ENCODE data around the gene DCUN1D4.

The DCUN1D4 gene

DNA sequence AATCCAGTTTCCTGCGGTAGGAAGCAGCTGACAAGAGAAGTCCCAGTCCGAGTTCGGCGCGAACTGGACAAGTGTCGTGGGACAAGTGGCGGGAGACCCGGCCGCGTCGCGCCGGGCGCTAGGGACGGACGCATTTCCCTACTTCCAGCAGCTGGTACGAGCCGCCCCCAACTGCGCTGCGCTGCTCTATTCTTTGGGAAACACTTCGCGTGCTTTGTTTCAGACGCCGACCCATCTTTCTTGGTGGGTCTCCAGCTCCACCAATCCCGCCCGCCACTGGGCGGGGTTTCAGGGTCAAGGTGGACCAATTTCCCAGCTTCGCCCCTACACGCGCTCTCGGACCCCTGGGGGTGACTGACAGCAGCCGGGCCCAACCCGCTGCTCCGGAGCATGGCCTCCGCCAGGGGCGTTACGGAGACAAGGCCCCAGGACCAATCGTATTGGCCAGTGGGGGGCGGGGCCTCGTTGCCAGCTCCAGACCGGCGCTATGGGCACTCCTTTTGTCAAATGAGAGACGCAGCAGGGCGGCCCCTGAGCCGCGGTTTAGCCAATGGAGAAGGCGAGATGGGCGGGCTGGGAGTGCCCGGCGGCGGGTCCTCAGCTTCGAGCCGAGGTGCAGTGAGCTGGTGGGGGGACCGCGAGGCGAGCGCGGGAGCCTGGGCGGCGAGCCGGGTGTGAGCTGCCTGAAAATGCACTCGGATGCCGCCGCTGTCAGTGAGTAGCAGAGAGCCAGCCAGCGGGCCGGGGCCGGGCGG lies at the start of gene DCUN1D4:
Gene DCUN1D4 (plus strand): TSS at position 600 of the 755 bp plus-strand sequence. CDS start 90 bp downstream, at position 690.
- no peaks in the 10 kb centered on the region for H3K36me3 ChIP-seq (ENCODE audit: control insufficient read depth, insufficient read depth, low read length)
- peaks cover 23% of the 10 kb centered on the region for H3K27me3 ChIP-seq (ENCODE audit: control insufficient read depth, insufficient read depth, low read length)
- peak within 1 kb of the TSS; percentile 81 for H3K9ac ChIP-seq (ENCODE audit: low read length)
- H3K27ac ChIP-seq (ENCODE audit: low read depth, low read length), result no peak within 1 kb of the TSS; the same call in 1 of the 2 replicates
- H3K4me3 ChIP-seq (ENCODE audit: low read depth, low read length), result peak within 1 kb of the TSS; percentile 97
- no peaks in the 10 kb centered on the region for H3K9me3 ChIP-seq (ENCODE audit: control insufficient read depth, insufficient read depth, low read depth, low read length)
- peaks cover 13% of the 10 kb centered on the region for H3K4me1 ChIP-seq (ENCODE audit: control insufficient read depth, insufficient read depth, low read length)

- H3K36me3 ChIP-seq (ENCODE audit: control insufficient read depth, insufficient read depth, low read length), result no peaks in the 10 kb centered on the region
- H3K9ac ChIP-seq (ENCODE audit: low read length), result no peak overlapping the region
- peaks cover 37% of the 10 kb centered on the region for H3K9me3 ChIP-seq (ENCODE audit: control insufficient read depth, insufficient read depth, low read depth, low read length)
- no peaks in the 10 kb centered on the region for H3K4me1 ChIP-seq (ENCODE audit: control insufficient read depth, insufficient read depth, low read length)
- no peak overlapping the region for H3K27ac ChIP-seq (ENCODE audit: low read depth, low read length)
- H3K27me3 ChIP-seq (ENCODE audit: control insufficient read depth, insufficient read depth, low read length), result no peaks in the 10 kb centered on the region
- H3K4me3 ChIP-seq (ENCODE audit: low read depth, low read length), result no peak overlapping the region
Measured at GRCh38 chr4:51820443-51821234, 22.3 kb upstream of the DCUN1D4 start.

- Histone ChIP-seq H3K27me3 (ENCODE audit: control insufficient read depth, insufficient read depth, low read length) (no peaks in the 10 kb centered on the region), H3K4me3 (ENCODE audit: low read depth, low read length) (no peak overlapping the region), H3K27ac (ENCODE audit: low read depth, low read length) (no peak overlapping the region), H3K36me3 (ENCODE audit: control insufficient read depth, insufficient read depth, low read length) (no peaks in the 10 kb centered on the region), H3K9ac (ENCODE audit: low read length) (no peak overlapping the region), H3K9me3 (ENCODE audit: control insufficient read depth, insufficient read depth, low read depth, low read length) (peaks cover 13% of the 10 kb centered on the region; the same call in 1 of the 2 replicates), H3K4me1 (ENCODE audit: control insufficient read depth, insufficient read depth, low read length) (no peaks in the 10 kb centered on the region)
Measured at GRCh38 chr4:51825341-51825740, 17.6 kb upstream of the DCUN1D4 start.

GRCh38 chr4:51830156-51830720 lies 12.7 kb upstream of the DCUN1D4 start:
- H3K27ac ChIP-seq (ENCODE audit: low read depth, low read length), result no peak overlapping the region
- no peaks in the 10 kb centered on the region for H3K9me3 ChIP-seq (ENCODE audit: control insufficient read depth, insufficient read depth, low read depth, low read length)
- no peaks in the 10 kb centered on the region for H3K36me3 ChIP-seq (ENCODE audit: control insufficient read depth, insufficient read depth, low read length)
- H3K4me3 ChIP-seq (ENCODE audit: low read depth, low read length), result no peak overlapping the region
- H3K9ac ChIP-seq (ENCODE audit: low read length), result no peak overlapping the region
- H3K27me3 ChIP-seq (ENCODE audit: control insufficient read depth, insufficient read depth, low read length), result no peaks in the 10 kb centered on the region
- H3K4me1 ChIP-seq (ENCODE audit: control insufficient read depth, insufficient read depth, low read length), result no peaks in the 10 kb centered on the region

- no peak overlapping the region for H3K27ac ChIP-seq (ENCODE audit: low read depth, low read length)
- no peaks in the 10 kb centered on the region for H3K4me1 ChIP-seq (ENCODE audit: control insufficient read depth, insufficient read depth, low read length)
- no peaks in the 10 kb centered on the region for H3K27me3 ChIP-seq (ENCODE audit: control insufficient read depth, insufficient read depth, low read length)
- no peak overlapping the region for H3K9ac ChIP-seq (ENCODE audit: low read length)
- no peak overlapping the region for H3K4me3 ChIP-seq (ENCODE audit: low read depth, low read length)
- no peaks in the 10 kb centered on the region for H3K9me3 ChIP-seq (ENCODE audit: control insufficient read depth, insufficient read depth, low read depth, low read length)
- no peaks in the 10 kb centered on the region for H3K36me3 ChIP-seq (ENCODE audit: control insufficient read depth, insufficient read depth, low read length)
Measured at GRCh38 chr4:51831133-51831532, 11.8 kb upstream of the DCUN1D4 start.

GRCh38 chr4:51833236-51833635 lies 9.7 kb upstream of the DCUN1D4 start:
- Histone ChIP-seq H3K9ac (ENCODE audit: low read length) (no peak overlapping the region), H3K27ac (ENCODE audit: low read depth, low read length) (no peak overlapping the region), H3K9me3 (ENCODE audit: control insufficient read depth, insufficient read depth, low read depth, low read length) (no peaks in the 10 kb centered on the region), H3K36me3 (ENCODE audit: control insufficient read depth, insufficient read depth, low read length) (no peaks in the 10 kb centered on the region), H3K4me1 (ENCODE audit: control insufficient read depth, insufficient read depth, low read length) (no peaks in the 10 kb centered on the region), H3K4me3 (ENCODE audit: low read depth, low read length) (no peak overlapping the region), H3K27me3 (ENCODE audit: control insufficient read depth, insufficient read depth, low read length) (no peaks in the 10 kb centered on the region)

GRCh38 chr4:51835079-51835478 lies 7.9 kb upstream of the DCUN1D4 start:
- H3K9me3 ChIP-seq (ENCODE audit: control insufficient read depth, insufficient read depth, low read depth, low read length), result no peaks in the 10 kb centered on the region
- H3K4me3 ChIP-seq (ENCODE audit: low read depth, low read length), result no peak overlapping the region
- no peaks in the 10 kb centered on the region for H3K4me1 ChIP-seq (ENCODE audit: control insufficient read depth, insufficient read depth, low read length)
- H3K27me3 ChIP-seq (ENCODE audit: control insufficient read depth, insufficient read depth, low read length), result peaks cover 2% of the 10 kb centered on the region; the same call in 1 of the 2 replicates
- H3K36me3 ChIP-seq (ENCODE audit: control insufficient read depth, insufficient read depth, low read length), result no peaks in the 10 kb centered on the region
- no peak overlapping the region for H3K9ac ChIP-seq (ENCODE audit: low read length)
- H3K27ac ChIP-seq (ENCODE audit: low read depth, low read length), result no peak overlapping the region

GRCh38 chr4:51835855-51836254 lies 7.1 kb upstream of the DCUN1D4 start:
- Histone ChIP-seq H3K27me3 (ENCODE audit: control insufficient read depth, insufficient read depth, low read length) (peaks cover 8% of the 10 kb centered on the region; the same call in 1 of the 2 replicates), H3K27ac (ENCODE audit: low read depth, low read length) (no peak overlapping the region), H3K36me3 (ENCODE audit: control insufficient read depth, insufficient read depth, low read length) (no peaks in the 10 kb centered on the region), H3K4me3 (ENCODE audit: low read depth, low read length) (no peak overlapping the region), H3K4me1 (ENCODE audit: control insufficient read depth, insufficient read depth, low read length) (no peaks in the 10 kb centered on the region), H3K9me3 (ENCODE audit: control insufficient read depth, insufficient read depth, low read depth, low read length) (no peaks in the 10 kb centered on the region), H3K9ac (ENCODE audit: low read length) (no peak overlapping the region)

- H3K9ac ChIP-seq (ENCODE audit: low read length), result no peak overlapping the region
- H3K36me3 ChIP-seq (ENCODE audit: control insufficient read depth, insufficient read depth, low read length), result no peaks in the 10 kb centered on the region
- peaks cover 15% of the 10 kb centered on the region; the same call in 1 of the 2 replicates for H3K27me3 ChIP-seq (ENCODE audit: control insufficient read depth, insufficient read depth, low read length)
- H3K9me3 ChIP-seq (ENCODE audit: control insufficient read depth, insufficient read depth, low read depth, low read length), result no peaks in the 10 kb centered on the region
- H3K27ac ChIP-seq (ENCODE audit: low read depth, low read length), result no peak overlapping the region
- H3K4me1 ChIP-seq (ENCODE audit: control insufficient read depth, insufficient read depth, low read length), result no peaks in the 10 kb centered on the region
- H3K4me3 ChIP-seq (ENCODE audit: low read depth, low read length), result no peak overlapping the region
Measured at GRCh38 chr4:51836549-51836948, 6.4 kb upstream of the DCUN1D4 start.

DNA sequence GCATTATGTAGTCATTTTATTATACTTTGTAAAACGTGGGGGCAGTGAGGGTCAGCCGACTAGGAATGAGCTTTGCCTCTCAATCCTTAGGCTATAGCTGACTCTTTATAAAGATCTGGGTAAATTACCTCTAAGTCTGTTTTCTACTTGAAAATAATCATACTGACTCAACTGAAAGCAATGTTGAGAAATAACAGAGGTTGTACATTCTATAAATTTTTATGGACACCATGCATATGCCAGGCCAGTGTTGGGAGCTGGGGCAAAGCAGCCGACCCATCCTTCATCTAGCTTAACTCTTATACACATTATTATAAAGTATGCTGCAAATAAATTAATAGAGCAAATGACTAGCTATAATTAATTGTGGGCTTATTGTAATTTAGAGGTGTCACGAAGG lies 2.2 kb upstream of the DCUN1D4 start:
- H3K4me3 ChIP-seq (ENCODE audit: low read depth, low read length), result no peak overlapping the region
- no peak overlapping the region for H3K27ac ChIP-seq (ENCODE audit: low read depth, low read length)
- H3K27me3 ChIP-seq (ENCODE audit: control insufficient read depth, insufficient read depth, low read length), result peaks cover 23% of the 10 kb centered on the region
- no peaks in the 10 kb centered on the region for H3K36me3 ChIP-seq (ENCODE audit: control insufficient read depth, insufficient read depth, low read length)
- no peak overlapping the region for H3K9ac ChIP-seq (ENCODE audit: low read length)
- peaks cover 6% of the 10 kb centered on the region; the same call in 1 of the 2 replicates for H3K4me1 ChIP-seq (ENCODE audit: control insufficient read depth, insufficient read depth, low read length)
- H3K9me3 ChIP-seq (ENCODE audit: control insufficient read depth, insufficient read depth, low read depth, low read length), result no peaks in the 10 kb centered on the region

GRCh38 chr4:51842167-51842553 lies 793 bp upstream of the DCUN1D4 start:
- Histone ChIP-seq H3K36me3 (ENCODE audit: control insufficient read depth, insufficient read depth, low read length) (no peaks in the 10 kb centered on the region), H3K4me1 (ENCODE audit: control insufficient read depth, insufficient read depth, low read length) (peaks cover 10% of the 10 kb centered on the region), H3K9ac (ENCODE audit: low read length) (peak overlapping the region; percentile 40), H3K9me3 (ENCODE audit: control insufficient read depth, insufficient read depth, low read depth, low read length) (no peaks in the 10 kb centered on the region), H3K4me3 (ENCODE audit: low read depth, low read length) (peak overlapping the region; percentile 75), H3K27ac (ENCODE audit: low read depth, low read length) (no peak overlapping the region), H3K27me3 (ENCODE audit: control insufficient read depth, insufficient read depth, low read length) (peaks cover 23% of the 10 kb centered on the region)

Data from HUES6 (cell line).